ENCODE results near the gene ZBTB44. TPM values are rescaled to one million over a fixed set of nuclear protein-coding genes. Genes with fewer than 3 reads are reported as not detected.

Gene ZBTB44
- total and polyA plus RNA-seq, 11 donors: 9.7 to 56.3 (median 37.2) TPM

DNA sequence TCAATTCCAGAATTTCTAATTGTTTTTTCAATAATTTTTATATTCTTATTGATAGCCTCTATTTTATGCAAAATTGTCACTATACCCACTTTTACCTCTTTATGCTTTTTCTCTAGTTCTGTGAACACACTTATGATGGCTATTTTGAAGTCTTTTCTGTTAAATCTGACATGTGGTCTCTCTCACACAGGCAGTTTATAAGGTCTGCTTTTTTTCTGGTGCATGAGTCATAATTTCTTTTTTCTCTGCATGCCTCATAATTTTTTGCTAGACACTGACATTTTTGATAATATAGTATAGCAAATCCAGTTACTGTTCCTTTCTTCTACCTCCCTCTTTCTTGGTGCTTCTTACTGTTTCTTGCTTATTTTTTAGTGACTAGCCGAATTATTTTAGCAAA is 36.0 kb downstream of the ZBTB44 start:
- Histone ChIP-seq H3K27ac (no peak overlapping the region), H3K9me3 (peaks cover 0 to 23% (median 11%) of the 10 kb centered on the region in 12 donors), H3K27me3 (no peaks in the 10 kb centered on the region), H3K4me3 (no peak overlapping the region), H3K36me3 (peaks cover 0 to 6% (median 0%) of the 10 kb centered on the region in 9 donors), H3K4me1 (peaks cover 0 to 9% (median 0%) of the 10 kb centered on the region in 12 donors)
- ATAC-seq (no peak), DNase-seq (no peak)
- 90 to 98% (median 94%) methylated on average over 1 of the region's 1 CpG for WGBS, 4 donors
- TF ChIP-seq, protein P1, sequence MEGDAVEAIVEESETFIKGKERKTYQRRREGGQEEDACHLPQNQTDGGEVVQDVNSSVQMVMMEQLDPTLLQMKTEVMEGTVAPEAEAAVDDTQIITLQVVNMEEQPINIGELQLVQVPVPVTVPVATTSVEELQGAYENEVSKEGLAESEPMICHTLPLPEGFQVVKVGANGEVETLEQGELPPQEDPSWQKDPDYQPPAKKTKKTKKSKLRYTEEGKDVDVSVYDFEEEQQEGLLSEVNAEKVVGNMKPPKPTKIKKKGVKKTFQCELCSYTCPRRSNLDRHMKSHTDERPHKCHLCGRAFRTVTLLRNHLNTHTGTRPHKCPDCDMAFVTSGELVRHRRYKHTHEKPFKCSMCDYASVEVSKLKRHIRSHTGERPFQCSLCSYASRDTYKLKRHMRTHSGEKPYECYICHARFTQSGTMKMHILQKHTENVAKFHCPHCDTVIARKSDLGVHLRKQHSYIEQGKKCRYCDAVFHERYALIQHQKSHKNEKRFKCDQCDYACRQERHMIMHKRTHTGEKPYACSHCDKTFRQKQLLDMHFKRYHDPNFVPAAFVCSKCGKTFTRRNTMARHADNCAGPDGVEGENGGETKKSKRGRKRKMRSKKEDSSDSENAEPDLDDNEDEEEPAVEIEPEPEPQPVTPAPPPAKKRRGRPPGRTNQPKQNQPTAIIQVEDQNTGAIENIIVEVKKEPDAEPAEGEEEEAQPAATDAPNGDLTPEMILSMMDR (IDR thresholded peaks at IDR 0.05): no peak
- no peak for TF ChIP-seq POLR2A (IDR thresholded peaks at IDR 0.05)
- intact Hi-C loops (cut with DNase I): no loop called here

DNA sequence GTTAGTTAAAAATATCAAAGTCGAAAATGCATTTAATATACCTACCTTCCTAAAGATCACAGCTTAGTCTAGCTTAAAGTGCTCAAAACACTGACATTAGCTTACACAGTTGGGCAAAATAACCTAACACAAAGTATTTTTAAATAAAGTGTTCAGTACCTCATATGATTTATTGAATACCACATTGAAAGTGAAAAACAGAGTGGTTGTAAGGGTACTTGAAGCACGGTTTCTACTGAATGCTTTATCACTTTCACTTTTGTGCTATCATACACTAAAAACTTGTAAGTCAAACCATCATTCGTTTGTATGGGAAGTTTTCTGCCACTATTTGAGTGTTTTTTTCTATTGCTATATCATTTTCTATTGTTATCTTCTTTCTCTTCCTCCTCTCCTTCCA is 36.6 kb downstream of the ZBTB44 start:
- Histone ChIP-seq H3K27ac (no peak overlapping the region), H3K27me3 (no peaks in the 10 kb centered on the region), H3K4me1 (peaks cover 0 to 4% (median 0%) of the 10 kb centered on the region in 12 donors), H3K9me3 (peaks cover 0 to 23% (median 11%) of the 10 kb centered on the region in 12 donors), H3K36me3 (peaks cover 0 to 4% (median 0%) of the 10 kb centered on the region in 9 donors), H3K4me3 (no peak overlapping the region)
- WGBS, 4 donors: 85 to 91% (median 88%) methylated on average over 3 of the region's 3 CpGs
- no peak for TF ChIP-seq POLR2A (IDR thresholded peaks at IDR 0.05)
- TF ChIP-seq, protein P1 (IDR thresholded peaks at IDR 0.05): no peak
- intact Hi-C loops (cut with DNase I): no loop called here
- DNase-seq (no peak), ATAC-seq (no peak)

DNA sequence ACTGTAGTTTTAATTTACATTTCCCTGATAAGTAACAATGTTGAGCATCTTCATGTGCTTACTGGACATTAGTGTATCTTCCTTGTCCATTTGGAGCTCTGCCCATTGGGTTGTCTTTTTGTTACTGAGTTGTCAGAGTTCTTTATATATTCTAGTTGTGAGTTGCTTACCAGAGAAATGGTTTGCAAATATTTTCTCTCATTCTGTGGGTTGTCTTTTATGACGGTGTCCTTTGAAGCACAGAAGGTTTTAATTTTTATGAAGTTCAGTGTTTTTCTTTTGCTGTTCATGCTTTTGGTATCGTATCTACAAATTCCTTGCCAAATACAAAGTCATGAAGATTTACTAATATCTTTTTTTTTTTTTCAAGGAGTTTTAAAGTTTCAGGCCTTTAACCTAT is 42.4 kb downstream of the ZBTB44 start:
- Histone ChIP-seq H3K9me3 (peaks cover 0 to 4% (median under 1%) of the 10 kb centered on the region in 12 donors), H3K36me3 (peaks cover 0 to 18% (median under 1%) of the 10 kb centered on the region in 9 donors), H3K4me1 (peaks cover 0 to 10% (median 0%) of the 10 kb centered on the region in 12 donors), H3K4me3 (no peak overlapping the region), H3K27me3 (no peaks in the 10 kb centered on the region), H3K27ac (no peak overlapping the region)
- no peak for DNase-seq
- no peak for ATAC-seq
- TF ChIP-seq POLR2A (IDR thresholded peaks at IDR 0.05): no peak
- intact Hi-C loops (cut with DNase I): no loop called here
- 70 to 93% (median 90%) methylated on average over 2 of the region's 2 CpGs for WGBS, 4 donors

DNA sequence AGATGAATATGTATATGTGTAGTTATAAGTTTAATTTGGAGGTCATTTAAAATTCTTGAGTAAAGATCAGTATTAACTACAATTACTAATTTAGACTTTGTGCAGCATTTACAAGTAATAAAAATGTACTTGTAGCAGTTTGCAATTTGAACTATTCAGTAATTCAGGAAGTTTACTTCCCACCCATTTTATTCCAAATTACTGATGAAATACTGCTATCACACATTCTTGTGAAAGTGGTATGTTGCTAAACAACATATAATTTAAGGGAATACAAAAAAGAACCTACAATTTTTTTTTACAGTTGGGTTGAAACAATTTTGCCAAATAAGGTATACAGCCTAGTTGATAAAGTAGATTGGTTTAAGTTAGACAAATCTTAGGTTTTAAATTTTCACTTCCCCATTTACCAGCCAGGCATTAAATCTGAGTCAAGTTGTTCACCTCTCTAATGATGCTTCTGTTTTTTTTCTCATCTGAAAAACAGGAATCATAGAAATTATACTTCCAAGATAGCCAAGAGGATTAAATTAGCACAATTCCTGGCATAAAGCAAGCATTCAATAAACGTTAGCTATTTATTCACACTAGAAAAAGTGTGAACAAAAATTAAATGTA is 45.3 kb downstream of the ZBTB44 start:
- ATAC-seq (no peak), DNase-seq (no peak)
- TF ChIP-seq, protein P1 (IDR thresholded peaks at IDR 0.05): no peak
- TF ChIP-seq POLR2A (IDR thresholded peaks at IDR 0.05): no peak
- 43 to 67% (median 60%) methylated on average over 1 of the region's 1 CpG for WGBS, 4 donors
- no peaks in the 10 kb centered on the region for H3K9me3 ChIP-seq
- no peak overlapping the region for H3K4me3 ChIP-seq
- peaks cover 0 to 34% (median 5%) of the 10 kb centered on the region in 9 donors for H3K36me3 ChIP-seq
- intact Hi-C loops (cut with DNase I): no loop called here
- peaks cover 0 to 10% (median 0%) of the 10 kb centered on the region in 12 donors for H3K4me1 ChIP-seq
- no peaks in the 10 kb centered on the region for H3K27me3 ChIP-seq
- no peak overlapping the region for H3K27ac ChIP-seq
